GM23338 (cell line): ENCODE results near the gene WNT4. TPM values are rescaled to one million over a fixed set of nuclear protein-coding genes. Genes with fewer than 3 reads are reported as not detected.

ENCODE experiments used
- ATAC-seq: fragments of 200-7000 bp; cut with Tn5 transposase; 3 replicates; pipeline ENCODE4 v1.9.1; 2020
- DNase-seq: peaks from one replicate; pipeline ENCODE4 v3.0.0-alpha.2; 2015; ENCODE audit warnings: low spot score
- H2AFZ ChIP-seq: fragments of 200-600 bp; sonication (generic); 2 replicates; pipeline ENCODE4 v1.8.0; 2016; ENCODE audit warnings: antibody characterized with exemption, mild to moderate bottlenecking, moderate library complexity
- H3F3A ChIP-seq: fragments of 200-600 bp; sonication (generic); replicated peaks from 2 replicates; pipeline ENCODE4 v1.8.0; 2017; ENCODE audit warnings: antibody characterized with exemption, mixed run types, low read depth
- H3K27ac ChIP-seq: fragments of 200-600 bp; sonication (generic); 2 replicates; pipeline ENCODE4 v1.6.1; 2016; ENCODE audit warnings: low read depth
- H3K27me3 ChIP-seq: fragments of 200-600 bp; sonication (generic); 2 replicates; pipeline ENCODE4 v1.8.0; 2016; ENCODE audit warnings: mild to moderate bottlenecking, mixed run types, moderate library complexity; ENCODE audit not compliant: insufficient read depth
- H3K36me3 ChIP-seq: fragments of 200-600 bp; sonication (generic); 2 replicates; pipeline ENCODE4 v1.8.0; 2016; ENCODE audit warnings: mild to moderate bottlenecking; ENCODE audit not compliant: insufficient read depth
- H3K4me1 ChIP-seq: fragments of 200-600 bp; sonication (generic); 2 replicates; pipeline ENCODE4 v1.8.0; 2016; ENCODE audit warnings: mild to moderate bottlenecking, moderate library complexity; ENCODE audit not compliant: insufficient read depth
- H3K4me2 ChIP-seq: fragments of 200-600 bp; sonication (generic); 2 replicates; pipeline ENCODE4 v1.7.1; 2017; ENCODE audit warnings: mixed run types
- H3K4me3 ChIP-seq: fragments of 200-600 bp; sonication (generic); 2 replicates; pipeline ENCODE4 v1.6.1; 2016; ENCODE audit warnings: mixed run types
- H3K79me2 ChIP-seq: fragments of 200-600 bp; sonication (generic); replicated peaks from 2 replicates; pipeline ENCODE4 v1.8.0; 2017; ENCODE audit warnings: mild to moderate bottlenecking; ENCODE audit not compliant: insufficient read depth
- H3K9me2 ChIP-seq: fragments of 200-600 bp; sonication (generic); 2 replicates; pipeline ENCODE4 v1.8.0; 2017; ENCODE audit not compliant: insufficient read depth
- H4K20me1 ChIP-seq: fragments of 200-600 bp; sonication (generic); replicated peaks from 2 replicates; pipeline ENCODE4 v1.8.0; 2017; ENCODE audit warnings: mild to moderate bottlenecking; ENCODE audit not compliant: insufficient read depth
- H3K27ac Mint-ChIP-seq: 2 replicates; pipeline ENCODE4 v1.8.0; 2020; ENCODE audit warnings: inconsistent platforms, mild to moderate bottlenecking, moderate library complexity, mixed read lengths
- H3K27me3 Mint-ChIP-seq: 3 replicates; pipeline ENCODE4 v1.8.0; 2022; ENCODE audit warnings: low read depth, mild to moderate bottlenecking, moderate library complexity, mixed read lengths, inconsistent platforms; ENCODE audit not compliant: insufficient read depth, poor library complexity
- H3K36me3 Mint-ChIP-seq: 3 replicates; pipeline ENCODE4 v1.8.0; 2021; ENCODE audit warnings: low read depth, mild to moderate bottlenecking, inconsistent platforms, moderate library complexity, mixed read lengths
- H3K4me1 Mint-ChIP-seq: 3 replicates; pipeline ENCODE4 v1.8.0; 2020; ENCODE audit warnings: mild to moderate bottlenecking, inconsistent platforms, mixed read lengths
- H3K4me3 Mint-ChIP-seq: 3 replicates; pipeline ENCODE4 v1.8.0; 2021; ENCODE audit warnings: moderate library complexity, mild to moderate bottlenecking, inconsistent platforms, mixed read lengths
- H3K9me3 Mint-ChIP-seq: 3 replicates; pipeline ENCODE4 v1.8.0; 2020; ENCODE audit warnings: moderate library complexity, mild to moderate bottlenecking, inconsistent platforms, mixed read lengths
- CREB1 ChIP-seq: fragments of 250-450 bp; sonication (Bioruptor Pico); IDR thresholded peaks from 2 replicates; pipeline ENCODE4 v1.5.0; 2020; ENCODE audit warnings: low read depth, mild to moderate bottlenecking, moderate library complexity
- EZH2 ChIP-seq: fragments of 200-600 bp; sonication (generic); IDR thresholded peaks from one replicate; pipeline ENCODE4 v1.8.0; 2017; ENCODE audit warnings: antibody characterized with exemption, mild to moderate bottlenecking, low read depth; ENCODE audit not compliant: unreplicated experiment
- EZH2phosphoT487 ChIP-seq: fragments of 200-600 bp; sonication (generic); IDR thresholded peaks from one replicate; pipeline ENCODE4 v1.8.1; 2018; ENCODE audit warnings: antibody characterized with exemption; ENCODE audit not compliant: unreplicated experiment
- JUNB ChIP-seq: IDR thresholded peaks from one replicate; pipeline ENCODE4 v1.6.1; 2016; ENCODE audit warnings: antibody characterized with exemption; ENCODE audit not compliant: unreplicated experiment
- NANOG ChIP-seq: IDR thresholded peaks from 2 replicates; pipeline ENCODE4 v1.6.1; 2016; ENCODE audit warnings: antibody characterized with exemption, borderline replicate concordance
- POLR2AphosphoS5 ChIP-seq: IDR thresholded peaks from 2 replicates; pipeline ENCODE4 v1.6.1; 2016; ENCODE audit warnings: antibody characterized with exemption, low read depth
- STAT1 ChIP-seq: IDR thresholded peaks from one replicate; pipeline ENCODE4 v1.6.1; 2016; ENCODE audit warnings: antibody characterized with exemption; ENCODE audit not compliant: unreplicated experiment
- ZNF114 ChIP-seq: fragments of 250-450 bp; sonication (Bioruptor Pico); IDR thresholded peaks from 2 replicates; pipeline ENCODE4 v1.5.0; 2020; ENCODE audit warnings: mild to moderate bottlenecking, moderate library complexity
- ZNF331 ChIP-seq: fragments of 250-450 bp; sonication (Bioruptor Pico); IDR thresholded peaks from 2 replicates; pipeline ENCODE4 v1.5.0; 2020; ENCODE audit warnings: low read depth, mild to moderate bottlenecking, moderate library complexity
- polyA plus RNA-seq: library from polyadenylated mRNA; unstranded; fragments of >200 nt; fragmentation: Nextera tagmentation; extraction: Ambion mirVana; gene quantifications from 2 replicates; pipeline ENCODE4 v1.2.1, GENCODE V29; 2016
- total RNA-seq: library from RNA; depleted of rRNA; stranded (reverse); fragments of >200 nt; shearing (Covaris generic); gene quantifications from 2 replicates; pipeline ENCODE4 v1.2.3, GENCODE V29; 2014
- TF ChIP-seq, protein P1 (sequence below): fragments of 250-450 bp; sonication (Bioruptor Pico); IDR thresholded peaks from 2 replicates; pipeline ENCODE4 v1.5.0; 2020; ENCODE audit warnings: mild to moderate bottlenecking, moderate library complexity
- TF ChIP-seq, protein P2 (sequence below), 2 experiments: fragments of 200-600 bp in 1 of 2; sonication (generic) in 1 of 2; conservative IDR thresholded peaks; 2 replicates each; pipeline versions ENCODE4 v1.5.1 to v1.6.1; 2016 to 2017; ENCODE audit warnings: antibody characterized with exemption in 2 of 2, low read depth in 2 of 2, mild to moderate bottlenecking in 2 of 2, moderate library complexity in 1 of 2
- TF ChIP-seq, protein P3 (sequence below): IDR thresholded peaks from one replicate; pipeline ENCODE4 v1.6.1; 2018; ENCODE audit warnings: antibody characterized with exemption; ENCODE audit not compliant: unreplicated experiment

Gene WNT4
- total and polyA plus RNA-seq, 2 experiments from 2014 or later, result 0.59 to 0.79 TPM

DNA sequence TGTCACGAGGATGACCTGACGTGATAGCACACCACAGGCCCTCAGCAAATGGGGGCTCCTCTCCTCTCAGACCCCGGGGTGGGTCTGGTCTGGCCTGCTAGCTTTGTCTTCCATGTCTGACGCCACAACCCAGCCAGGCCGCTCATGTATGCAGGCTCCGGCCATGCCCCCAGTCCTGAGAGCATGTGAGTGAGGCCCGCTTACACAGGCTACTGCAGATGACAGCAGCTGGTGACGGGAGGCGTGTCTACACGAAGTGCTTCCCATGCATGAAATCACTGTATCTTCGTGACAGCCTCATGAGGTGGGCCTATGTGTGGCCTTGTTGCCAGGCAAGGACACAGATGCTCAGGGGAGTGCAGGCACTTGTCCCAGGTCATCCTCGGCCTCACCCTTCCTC, 16.4 kb downstream of the WNT4 start:
- Histone ChIP-seq H3K9me2 (no peaks in the 10 kb centered on the region), H4K20me1 (no peaks in the 10 kb centered on the region; the same call in 1 of the 2 replicates), H3K27me3 (no peaks in the 10 kb centered on the region), H3K4me1 (peaks cover 2% of the 10 kb centered on the region; the same call in 1 of the 2 replicates), H3K27ac (no peak overlapping the region), H3F3A (no peaks in the 10 kb centered on the region), H3K4me2 (no peak overlapping the region), H3K79me2 (no peaks in the 10 kb centered on the region), H2AFZ (no peak overlapping the region), H3K4me3 (no peak overlapping the region), H3K36me3 (no peaks in the 10 kb centered on the region)
- no peak overlapping the region for H3K4me3 Mint-ChIP-seq
- no peak for ATAC-seq
- DNase-seq, result no peak
- no peaks in the 10 kb centered on the region for H3K36me3 Mint-ChIP-seq
- peaks cover 18% of the 10 kb centered on the region for H3K4me1 Mint-ChIP-seq
- peaks cover 2% of the 10 kb centered on the region for H3K27me3 Mint-ChIP-seq
- H3K9me3 Mint-ChIP-seq, result no peaks in the 10 kb centered on the region; the same call in 2 of the 3 replicates
- TF ChIP-seq STAT1, result no peak
- TF ChIP-seq JUNB, result no peak
- no peak for TF ChIP-seq EZH2phosphoT487
- TF ChIP-seq, protein P1, sequence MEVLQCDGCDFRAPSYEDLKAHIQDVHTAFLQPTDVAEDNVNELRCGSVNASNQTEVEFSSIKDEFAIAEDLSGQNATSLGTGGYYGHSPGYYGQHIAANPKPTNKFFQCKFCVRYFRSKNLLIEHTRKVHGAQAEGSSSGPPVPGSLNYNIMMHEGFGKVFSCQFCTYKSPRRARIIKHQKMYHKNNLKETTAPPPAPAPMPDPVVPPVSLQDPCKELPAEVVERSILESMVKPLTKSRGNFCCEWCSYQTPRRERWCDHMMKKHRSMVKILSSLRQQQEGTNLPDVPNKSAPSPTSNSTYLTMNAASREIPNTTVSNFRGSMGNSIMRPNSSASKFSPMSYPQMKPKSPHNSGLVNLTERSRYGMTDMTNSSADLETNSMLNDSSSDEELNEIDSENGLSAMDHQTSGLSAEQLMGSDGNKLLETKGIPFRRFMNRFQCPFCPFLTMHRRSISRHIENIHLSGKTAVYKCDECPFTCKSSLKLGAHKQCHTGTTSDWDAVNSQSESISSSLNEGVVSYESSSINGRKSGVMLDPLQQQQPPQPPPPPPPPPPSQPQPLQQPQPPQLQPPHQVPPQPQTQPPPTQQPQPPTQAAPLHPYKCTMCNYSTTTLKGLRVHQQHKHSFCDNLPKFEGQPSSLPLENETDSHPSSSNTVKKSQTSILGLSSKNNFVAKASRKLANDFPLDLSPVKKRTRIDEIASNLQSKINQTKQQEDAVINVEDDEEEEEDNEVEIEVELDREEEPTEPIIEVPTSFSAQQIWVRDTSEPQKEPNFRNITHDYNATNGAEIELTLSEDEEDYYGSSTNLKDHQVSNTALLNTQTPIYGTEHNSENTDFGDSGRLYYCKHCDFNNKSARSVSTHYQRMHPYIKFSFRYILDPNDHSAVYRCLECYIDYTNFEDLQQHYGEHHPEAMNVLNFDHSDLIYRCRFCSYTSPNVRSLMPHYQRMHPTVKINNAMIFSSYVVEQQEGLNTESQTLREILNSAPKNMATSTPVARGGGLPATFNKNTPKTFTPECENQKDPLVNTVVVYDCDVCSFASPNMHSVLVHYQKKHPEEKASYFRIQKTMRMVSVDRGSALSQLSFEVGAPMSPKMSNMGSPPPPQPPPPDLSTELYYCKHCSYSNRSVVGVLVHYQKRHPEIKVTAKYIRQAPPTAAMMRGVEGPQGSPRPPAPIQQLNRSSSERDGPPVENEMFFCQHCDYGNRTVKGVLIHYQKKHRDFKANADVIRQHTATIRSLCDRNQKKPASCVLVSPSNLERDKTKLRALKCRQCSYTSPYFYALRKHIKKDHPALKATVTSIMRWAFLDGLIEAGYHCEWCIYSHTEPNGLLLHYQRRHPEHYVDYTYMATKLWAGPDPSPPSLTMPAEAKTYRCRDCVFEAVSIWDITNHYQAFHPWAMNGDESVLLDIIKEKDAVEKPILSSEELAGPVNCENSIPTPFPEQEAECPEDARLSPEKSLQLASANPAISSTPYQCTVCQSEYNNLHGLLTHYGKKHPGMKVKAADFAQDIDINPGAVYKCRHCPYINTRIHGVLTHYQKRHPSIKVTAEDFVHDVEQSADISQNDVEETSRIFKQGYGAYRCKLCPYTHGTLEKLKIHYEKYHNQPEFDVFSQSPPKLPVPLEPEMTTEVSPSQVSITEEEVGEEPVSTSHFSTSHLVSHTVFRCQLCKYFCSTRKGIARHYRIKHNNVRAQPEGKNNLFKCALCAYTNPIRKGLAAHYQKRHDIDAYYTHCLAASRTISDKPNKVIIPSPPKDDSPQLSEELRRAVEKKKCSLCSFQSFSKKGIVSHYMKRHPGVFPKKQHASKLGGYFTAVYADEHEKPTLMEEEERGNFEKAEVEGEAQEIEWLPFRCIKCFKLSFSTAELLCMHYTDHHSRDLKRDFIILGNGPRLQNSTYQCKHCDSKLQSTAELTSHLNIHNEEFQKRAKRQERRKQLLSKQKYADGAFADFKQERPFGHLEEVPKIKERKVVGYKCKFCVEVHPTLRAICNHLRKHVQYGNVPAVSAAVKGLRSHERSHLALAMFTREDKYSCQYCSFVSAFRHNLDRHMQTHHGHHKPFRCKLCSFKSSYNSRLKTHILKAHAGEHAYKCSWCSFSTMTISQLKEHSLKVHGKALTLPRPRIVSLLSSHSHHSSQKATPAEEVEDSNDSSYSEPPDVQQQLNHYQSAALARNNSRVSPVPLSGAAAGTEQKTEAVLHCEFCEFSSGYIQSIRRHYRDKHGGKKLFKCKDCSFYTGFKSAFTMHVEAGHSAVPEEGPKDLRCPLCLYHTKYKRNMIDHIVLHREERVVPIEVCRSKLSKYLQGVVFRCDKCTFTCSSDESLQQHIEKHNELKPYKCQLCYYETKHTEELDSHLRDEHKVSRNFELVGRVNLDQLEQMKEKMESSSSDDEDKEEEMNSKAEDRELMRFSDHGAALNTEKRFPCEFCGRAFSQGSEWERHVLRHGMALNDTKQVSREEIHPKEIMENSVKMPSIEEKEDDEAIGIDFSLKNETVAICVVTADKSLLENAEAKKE, result no peak
- TF ChIP-seq NANOG, result no peak
- no peak for TF ChIP-seq CREB1 (CRISPR knock-in tag)
- TF ChIP-seq, protein P2, sequence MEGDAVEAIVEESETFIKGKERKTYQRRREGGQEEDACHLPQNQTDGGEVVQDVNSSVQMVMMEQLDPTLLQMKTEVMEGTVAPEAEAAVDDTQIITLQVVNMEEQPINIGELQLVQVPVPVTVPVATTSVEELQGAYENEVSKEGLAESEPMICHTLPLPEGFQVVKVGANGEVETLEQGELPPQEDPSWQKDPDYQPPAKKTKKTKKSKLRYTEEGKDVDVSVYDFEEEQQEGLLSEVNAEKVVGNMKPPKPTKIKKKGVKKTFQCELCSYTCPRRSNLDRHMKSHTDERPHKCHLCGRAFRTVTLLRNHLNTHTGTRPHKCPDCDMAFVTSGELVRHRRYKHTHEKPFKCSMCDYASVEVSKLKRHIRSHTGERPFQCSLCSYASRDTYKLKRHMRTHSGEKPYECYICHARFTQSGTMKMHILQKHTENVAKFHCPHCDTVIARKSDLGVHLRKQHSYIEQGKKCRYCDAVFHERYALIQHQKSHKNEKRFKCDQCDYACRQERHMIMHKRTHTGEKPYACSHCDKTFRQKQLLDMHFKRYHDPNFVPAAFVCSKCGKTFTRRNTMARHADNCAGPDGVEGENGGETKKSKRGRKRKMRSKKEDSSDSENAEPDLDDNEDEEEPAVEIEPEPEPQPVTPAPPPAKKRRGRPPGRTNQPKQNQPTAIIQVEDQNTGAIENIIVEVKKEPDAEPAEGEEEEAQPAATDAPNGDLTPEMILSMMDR (conservative IDR thresholded peaks at IDR 0.05; ENCODE audit: low read depth in 2 of 2), result no peak
- no peak for TF ChIP-seq POLR2AphosphoS5
- TF ChIP-seq, protein P3, sequence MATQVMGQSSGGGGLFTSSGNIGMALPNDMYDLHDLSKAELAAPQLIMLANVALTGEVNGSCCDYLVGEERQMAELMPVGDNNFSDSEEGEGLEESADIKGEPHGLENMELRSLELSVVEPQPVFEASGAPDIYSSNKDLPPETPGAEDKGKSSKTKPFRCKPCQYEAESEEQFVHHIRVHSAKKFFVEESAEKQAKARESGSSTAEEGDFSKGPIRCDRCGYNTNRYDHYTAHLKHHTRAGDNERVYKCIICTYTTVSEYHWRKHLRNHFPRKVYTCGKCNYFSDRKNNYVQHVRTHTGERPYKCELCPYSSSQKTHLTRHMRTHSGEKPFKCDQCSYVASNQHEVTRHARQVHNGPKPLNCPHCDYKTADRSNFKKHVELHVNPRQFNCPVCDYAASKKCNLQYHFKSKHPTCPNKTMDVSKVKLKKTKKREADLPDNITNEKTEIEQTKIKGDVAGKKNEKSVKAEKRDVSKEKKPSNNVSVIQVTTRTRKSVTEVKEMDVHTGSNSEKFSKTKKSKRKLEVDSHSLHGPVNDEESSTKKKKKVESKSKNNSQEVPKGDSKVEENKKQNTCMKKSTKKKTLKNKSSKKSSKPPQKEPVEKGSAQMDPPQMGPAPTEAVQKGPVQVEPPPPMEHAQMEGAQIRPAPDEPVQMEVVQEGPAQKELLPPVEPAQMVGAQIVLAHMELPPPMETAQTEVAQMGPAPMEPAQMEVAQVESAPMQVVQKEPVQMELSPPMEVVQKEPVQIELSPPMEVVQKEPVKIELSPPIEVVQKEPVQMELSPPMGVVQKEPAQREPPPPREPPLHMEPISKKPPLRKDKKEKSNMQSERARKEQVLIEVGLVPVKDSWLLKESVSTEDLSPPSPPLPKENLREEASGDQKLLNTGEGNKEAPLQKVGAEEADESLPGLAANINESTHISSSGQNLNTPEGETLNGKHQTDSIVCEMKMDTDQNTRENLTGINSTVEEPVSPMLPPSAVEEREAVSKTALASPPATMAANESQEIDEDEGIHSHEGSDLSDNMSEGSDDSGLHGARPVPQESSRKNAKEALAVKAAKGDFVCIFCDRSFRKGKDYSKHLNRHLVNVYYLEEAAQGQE, result no peak
- TF ChIP-seq EZH2, result no peak
- no peak for TF ChIP-seq ZNF331 (CRISPR knock-in tag)
- no peak for TF ChIP-seq ZNF114
- no peak overlapping the region for H3K27ac Mint-ChIP-seq
